ENCODE results near the gene ARHGAP22. TPM values are rescaled to one million over a fixed set of nuclear protein-coding genes. Genes with fewer than 3 reads are reported as not detected.

ARHGAP22 gene
- polyA plus RNA-seq, 1 donor: 1.3 TPM

DNA sequence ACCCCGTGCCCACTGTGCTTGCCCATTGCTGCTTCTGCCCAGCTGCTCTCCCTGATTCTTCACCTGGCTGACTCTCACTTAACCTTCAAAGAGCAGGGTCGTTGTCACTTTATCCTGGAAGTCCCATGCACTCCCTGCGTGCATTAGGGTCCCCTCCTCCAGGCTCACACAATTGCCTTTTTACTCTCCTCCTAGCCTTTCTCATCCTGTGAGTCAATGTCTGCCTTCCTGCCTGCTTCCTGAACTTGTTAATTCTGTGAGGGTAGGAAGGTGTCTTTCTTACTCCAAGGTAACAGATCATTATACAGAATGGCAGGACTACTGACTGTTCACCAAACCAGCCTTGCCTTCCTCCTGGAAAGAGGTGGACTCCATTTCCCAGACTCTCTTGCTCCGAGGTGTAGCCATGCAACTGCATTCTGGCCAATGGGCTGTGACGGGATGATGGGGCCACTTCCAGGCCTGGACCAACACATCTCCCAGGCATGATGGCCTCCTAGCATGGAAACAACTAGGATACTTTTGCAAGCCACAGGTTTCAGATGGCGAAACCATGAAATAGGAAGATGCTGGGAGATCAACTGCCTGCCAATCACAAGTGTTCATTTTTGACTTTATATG is 54.7 kb downstream of the ARHGAP22 start:
- DNase-seq: no peak

DNA sequence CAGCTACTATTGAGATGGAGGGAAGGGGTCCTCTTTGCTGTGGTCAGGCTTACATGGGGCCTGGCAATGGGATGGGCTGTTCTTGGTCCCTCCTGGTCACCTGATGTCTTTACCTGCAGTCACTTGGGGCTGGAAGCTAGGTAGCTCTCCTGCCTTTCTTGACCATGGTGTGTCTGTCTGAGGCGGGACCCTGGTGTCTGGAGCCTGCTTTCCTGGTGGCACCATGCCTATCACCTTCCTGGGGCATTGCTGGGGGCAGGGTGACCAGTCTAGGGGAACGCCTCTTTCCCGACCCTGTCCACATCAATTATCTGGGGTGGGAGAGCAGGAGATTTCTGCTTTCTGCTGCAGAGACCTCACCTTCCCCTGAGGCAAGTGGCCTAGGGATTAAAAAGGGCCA is 55.6 kb downstream of the ARHGAP22 start:
- DNase-seq: no peak

DNA sequence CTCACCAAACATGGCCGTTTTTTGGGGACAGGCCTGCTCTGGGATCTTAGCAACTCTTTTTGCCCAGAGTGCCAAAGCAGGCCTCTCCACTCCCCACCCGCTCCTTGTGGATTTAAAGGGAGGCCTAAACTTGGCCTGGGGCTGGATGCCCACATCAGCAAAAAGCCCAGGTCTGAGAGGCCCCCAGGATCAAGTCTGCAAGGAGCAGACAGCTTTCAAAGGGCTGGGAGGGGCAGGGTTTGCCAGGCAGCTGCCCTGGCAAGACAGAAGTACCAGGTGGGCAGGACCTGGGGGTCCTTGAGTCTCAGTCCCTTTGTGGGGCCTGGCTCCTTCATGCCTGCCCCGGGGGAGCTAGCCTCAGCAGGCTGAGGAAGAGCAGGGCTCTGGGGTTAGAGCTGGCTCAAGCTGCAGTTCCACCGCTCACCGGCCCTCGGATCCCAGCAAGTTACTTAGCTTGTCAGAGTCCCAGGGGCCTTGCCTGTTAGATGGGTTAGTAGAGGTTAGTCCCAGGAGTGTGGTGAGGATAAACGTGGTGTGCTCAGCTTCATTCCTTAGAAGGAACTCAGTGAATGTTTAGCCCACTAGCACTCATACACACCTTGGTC is 56.2 kb downstream of the ARHGAP22 start:
- no peak for DNase-seq

DNA sequence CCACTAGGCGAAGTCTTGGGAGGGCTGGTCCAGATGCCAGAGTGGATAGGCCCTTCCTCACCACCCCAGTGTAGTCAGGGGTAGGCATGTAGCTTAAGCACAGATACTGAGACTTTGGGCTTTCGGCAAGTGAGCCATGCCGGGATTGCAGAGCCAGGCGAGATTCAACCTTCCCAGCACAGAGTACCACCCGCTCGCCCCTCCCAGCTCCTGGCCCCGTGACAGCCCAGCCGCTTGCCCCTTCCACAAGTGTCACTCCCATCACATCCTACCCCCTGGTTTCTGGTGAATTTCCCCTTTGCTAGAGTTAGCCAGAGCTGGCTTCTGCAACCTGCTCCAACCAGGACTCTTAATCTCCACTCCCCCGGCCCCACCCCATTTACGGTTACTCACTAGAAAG is 56.9 kb downstream of the ARHGAP22 start:
- no peak for DNase-seq

DNA sequence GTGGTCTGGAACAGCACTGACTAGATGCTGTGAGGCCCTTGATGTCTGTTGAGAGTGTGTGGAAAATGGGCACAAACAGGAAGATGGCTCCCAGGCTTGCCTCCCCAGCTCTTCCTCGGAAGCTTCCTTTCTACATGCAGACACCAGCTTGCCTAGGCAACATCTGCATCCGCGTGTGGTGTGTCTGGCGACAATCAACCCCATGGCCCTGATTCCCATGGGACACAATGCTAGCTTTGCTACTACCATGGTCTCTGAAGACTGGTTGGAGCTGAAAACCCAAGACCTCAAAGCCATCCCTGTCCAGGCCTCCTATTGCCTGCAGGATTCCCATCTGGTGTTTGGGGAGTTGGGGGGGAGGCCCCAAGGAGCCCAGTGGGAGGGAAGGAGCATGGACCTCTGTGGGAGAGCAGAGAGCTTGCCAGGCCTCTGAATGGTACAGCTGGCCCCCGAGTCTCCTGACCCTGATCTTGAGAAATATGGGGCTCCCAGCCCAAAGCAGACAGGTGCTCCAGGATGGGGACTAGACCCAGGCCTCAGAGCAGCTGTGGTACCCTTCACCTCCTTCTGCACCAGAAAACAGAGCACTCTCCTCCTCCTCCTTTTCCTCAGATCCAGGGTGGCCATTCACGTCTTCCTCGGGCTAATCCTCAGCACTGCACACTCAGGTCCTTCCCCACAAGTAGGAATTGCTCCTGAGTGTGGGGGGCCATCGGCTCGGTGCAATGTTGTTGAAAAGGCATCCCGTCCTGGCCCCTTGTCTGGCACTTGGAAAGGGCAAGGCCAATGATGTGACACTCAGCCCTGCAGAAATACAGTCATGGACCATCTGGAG is 57.6 kb downstream of the ARHGAP22 start:
- DNase-seq: no peak

DNA sequence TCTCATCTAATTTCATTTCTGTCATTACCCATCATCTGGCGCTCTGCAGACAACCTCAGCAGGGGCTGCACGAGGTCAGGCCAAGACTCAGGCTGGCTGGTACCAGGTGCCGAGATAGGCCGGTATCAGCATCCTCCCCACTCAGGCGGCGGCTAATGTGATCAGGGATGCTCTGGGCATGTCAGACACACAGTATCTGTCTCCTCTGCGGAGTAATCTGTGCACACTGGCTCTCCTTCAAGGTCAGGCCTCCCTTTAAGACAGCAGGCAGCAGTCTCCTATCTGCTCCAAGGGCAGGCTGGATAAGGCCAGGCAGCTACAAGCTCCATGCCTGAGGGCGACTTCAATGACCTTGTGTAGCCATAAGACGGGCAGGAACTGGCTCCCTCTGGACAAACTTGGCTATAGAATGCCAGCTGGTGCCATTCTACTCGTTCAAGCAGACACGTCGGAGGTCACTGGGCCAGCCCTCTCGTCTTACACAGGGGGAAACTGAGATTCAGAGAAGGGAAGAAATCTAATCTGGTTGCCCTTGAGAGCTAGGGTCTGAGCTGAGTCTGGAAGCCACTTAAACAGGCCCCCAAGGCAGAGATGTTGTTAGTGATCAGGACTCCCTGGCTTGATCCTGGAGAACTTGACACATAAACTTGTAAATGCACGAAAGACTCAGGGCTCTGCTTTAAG is 59.3 kb downstream of the ARHGAP22 start:
- no peak for DNase-seq

DNA sequence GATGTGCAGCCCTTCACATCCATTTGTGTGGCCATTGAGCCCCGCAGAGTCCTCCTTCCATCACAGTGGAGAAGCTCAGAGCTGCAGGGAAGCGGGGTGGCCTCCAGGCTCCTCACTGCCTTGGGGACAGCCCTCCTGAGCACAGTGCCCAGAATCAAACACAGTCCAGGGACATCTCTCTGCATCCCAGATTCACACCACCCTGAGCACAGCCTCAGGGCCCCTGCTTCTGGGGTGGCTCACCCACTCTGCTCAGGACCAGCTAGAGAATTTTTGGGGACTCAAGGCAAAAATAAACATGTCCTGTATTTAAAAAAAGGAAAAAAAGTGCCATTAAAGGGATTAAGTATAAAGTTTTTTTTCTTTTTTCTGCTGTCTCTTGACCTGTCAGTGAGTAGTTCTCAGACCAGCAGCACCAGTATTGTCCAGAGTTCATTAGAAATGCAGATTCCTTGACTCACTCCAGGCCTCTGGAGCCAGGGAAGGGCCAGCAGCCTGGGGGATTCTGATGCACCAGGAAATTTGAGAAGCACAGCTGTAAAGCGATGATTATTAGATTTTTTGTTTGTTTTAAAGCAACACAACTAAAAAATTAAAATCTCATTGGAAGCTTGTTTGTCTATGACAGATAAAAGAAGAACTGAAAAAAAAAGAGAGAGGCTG is 61.6 kb downstream of the ARHGAP22 start:
- no peak for DNase-seq

DNA sequence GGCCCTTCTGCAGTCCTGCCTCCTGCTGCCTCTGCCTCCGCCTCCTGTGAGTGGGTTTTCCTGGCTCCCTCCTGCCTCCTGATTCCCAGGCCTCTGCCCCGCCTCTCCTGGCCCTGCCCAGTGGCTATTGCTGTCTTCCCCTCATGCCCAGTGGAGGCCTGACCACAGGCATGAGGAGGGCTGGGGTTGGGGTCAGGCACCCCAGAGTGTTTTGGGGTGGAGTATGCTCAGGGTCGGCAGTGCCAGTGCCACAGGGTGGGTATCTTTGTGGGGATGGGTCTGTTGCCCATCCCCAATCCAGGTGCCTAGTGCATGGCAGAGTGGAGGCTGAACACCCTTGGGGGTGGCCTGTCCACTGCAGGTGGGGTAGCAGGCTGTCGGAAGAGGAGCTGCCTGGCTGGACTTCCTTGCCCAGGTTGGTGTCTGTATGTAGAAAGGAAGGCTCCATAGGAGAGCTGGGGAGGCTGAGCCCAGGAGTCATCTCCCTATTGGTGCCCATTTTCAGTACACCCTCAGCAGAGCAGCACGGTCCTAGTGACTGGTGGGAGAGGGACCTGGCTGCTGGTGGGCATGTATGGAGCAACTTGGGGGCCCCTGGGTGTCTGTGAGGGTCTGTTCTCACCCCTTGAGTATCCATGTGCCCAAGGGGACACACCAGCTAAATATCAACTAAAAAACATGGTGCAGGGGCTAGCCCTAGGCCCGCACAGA is 62.2 kb downstream of the ARHGAP22 start:
- DNase-seq: no peak

DNA sequence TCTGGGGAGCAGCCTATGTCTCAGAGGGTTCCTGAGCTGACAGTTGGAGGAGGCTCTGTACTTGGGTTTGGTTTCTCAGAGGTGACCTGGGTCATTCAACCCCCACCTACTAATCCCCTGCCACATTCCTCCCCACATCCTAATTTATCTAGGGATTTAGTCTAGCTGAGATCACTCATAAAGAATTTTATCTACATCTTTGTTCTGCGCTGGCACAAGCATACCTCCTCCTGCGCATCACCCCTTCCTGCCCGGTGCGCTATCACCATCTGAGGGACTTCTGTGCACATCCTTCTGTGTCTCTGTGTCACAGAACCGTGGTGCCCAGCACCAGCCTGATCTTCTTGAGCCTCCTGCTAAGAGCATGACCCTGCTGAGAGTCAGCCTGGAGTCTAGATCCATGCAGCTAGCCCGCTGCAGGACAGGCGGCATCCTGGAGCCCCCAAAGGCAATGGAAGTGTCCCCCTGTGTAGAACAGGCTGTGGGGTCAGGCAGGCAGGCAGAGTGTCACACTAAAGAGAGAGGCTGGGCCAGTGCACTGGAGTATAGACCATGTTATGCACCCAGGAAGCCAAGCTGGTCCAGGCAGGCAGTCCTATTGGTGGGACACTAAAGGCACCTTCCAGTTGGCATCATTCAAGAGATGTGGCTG is 63.6 kb downstream of the ARHGAP22 start:
- DNase-seq: no peak

DNA sequence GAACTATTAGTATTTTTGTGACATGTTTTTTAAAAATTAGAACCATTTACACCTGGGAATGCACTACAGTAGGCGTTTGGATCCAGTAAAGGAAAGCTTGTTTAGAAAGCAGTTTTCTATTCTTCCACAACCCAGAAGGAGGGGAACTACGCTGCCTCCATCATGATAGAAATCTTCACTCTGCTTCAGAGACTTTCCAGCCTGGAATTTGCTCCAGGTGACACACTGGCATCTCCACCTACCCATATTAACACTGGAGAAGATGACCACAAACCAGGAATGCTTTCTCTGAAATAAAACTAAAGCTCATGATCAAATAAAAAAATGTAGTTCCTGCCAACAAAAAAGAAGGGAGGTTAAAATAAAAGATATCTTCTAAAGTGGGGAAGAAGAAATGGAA is 66.3 kb downstream of the ARHGAP22 start:
- DNase-seq: no peak

DNA sequence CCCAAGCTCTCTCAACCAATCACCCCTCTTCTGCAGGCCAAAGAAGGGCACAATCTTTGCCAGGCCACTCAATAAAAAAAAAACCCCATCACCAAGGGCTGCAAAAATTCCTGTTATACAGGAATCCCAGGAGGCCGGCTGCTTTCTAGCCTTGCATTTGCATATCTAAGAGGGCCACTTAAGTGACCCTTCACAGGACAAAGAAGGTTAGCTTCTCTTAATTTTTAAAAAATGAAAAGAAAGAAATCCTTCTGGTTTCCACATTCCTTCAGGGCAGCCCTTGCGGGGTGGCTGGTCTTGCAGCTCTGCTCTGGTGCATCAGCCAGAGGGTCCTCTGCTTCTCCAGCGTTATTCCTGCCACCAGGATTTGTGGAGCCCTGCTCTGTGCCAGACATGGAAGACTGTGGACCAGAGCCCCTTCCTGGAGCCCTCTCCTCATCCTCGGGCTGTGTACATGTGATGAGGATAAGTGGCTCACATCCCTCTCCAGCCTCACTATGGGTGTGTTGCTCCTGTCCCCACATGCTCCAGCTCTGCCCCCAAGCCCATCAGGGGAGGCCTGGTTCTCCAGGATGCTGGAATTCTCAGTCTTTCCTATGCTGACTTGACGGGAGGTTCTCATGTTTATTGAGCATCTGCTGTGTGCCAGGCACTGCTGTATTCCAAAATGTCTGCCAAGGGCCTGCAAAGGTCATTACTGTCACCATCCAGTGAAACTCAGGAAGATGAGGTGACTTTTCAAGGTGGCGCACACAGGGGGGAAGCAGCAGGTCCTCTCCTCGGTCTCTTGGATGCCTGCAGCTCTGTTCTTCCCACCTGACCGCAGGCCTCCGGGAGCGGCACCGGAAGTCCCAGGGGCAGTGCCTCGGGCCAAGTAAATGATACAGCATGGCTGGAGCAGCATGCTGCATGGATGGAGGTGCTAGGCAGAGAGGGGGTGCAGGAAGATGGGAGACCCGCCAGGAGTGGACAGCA is 67.7 kb downstream of the ARHGAP22 start:
- no peak for DNase-seq

DNA sequence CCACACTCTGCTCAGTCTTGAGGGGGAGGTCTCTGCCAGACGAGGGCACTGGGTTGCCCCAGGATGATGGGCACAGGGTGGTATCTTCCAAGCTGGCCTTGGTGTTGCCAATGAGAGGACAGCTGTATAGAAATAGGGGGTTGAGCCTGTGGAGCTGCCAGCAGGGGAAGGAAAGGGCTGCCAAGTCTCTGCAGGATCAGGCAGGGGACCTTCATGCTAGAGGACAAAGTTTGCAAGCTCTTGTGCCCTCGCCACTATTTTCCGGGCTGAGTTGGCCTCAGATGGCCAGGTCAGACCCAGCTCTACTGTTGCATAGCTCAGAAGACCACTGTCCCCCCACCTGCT is 68.7 kb downstream of the ARHGAP22 start:
- DNase-seq: no peak

DNA sequence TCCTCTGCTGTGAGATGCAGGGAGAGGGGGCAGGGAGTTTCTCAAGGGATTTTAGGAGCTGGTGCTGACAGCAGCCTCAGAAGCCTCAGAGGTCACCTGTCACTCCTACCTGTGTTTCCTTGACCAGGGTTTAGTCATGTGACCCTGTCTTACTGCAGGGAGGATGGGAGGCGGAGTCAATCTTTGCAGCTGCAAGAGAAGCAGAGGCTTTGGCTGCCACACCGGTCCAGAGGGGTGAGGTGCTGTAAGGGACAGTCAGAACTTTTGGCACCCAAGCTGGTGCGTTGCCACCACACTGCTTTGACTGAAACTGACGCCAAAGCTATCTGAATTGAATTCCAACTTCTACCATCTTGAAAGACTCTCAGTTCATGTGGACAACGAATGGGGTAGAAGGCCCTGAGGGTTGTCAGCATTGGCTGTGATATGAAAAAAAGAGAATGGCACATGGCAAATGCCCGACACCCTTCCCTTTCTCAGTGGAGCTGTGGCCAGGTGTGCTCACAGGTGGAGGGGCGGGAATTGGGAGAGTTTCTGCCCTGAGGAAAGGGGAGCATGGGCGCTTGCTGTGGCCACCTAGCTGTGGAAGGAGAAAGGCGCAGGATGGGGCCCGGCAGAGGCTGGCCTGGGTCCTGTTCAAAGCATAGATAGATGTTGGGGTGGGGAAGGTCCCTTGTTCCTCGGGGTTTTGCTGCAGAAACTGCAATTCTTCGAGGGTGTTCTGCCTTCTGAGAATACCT is 69.3 kb downstream of the ARHGAP22 start:
- no peak for DNase-seq

DNA sequence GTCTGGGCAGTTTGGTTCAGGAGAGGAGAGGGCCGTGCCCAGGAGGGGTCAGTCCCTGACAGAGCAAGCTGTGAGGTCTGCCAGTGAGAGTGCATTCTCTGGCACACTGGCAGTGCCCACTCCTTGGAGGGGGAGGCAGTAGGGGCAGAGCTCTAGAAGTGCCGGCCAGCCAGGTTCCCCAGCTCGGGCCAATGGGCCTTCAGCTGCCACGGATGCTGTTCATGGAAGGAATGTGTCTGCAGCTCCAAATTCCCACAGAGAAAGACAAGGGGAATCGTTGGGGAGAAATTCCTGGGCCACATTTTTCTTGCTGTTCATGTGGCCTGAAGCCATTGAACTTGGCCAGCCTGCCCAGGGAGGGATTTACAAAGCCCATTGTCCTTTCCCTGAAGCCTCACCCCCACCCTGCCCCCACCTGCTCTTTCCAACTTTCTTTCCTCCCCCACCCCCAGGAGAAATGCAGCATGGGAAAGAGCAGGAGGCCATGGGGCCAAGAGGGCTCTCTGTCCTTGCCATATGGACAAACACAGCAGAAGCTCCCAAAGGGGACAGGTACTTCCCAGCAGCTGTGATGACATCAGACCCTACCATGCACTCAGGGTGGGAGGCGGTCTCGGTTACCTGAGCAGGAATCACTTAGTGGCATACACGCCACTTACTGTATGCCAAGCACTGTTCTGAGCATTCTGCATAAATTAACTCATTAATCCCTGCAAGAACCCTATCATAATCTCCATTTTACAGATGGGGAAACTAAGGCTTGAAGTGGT is 70.7 kb downstream of the ARHGAP22 start:
- peak; percentile 52 for DNase-seq

DNA sequence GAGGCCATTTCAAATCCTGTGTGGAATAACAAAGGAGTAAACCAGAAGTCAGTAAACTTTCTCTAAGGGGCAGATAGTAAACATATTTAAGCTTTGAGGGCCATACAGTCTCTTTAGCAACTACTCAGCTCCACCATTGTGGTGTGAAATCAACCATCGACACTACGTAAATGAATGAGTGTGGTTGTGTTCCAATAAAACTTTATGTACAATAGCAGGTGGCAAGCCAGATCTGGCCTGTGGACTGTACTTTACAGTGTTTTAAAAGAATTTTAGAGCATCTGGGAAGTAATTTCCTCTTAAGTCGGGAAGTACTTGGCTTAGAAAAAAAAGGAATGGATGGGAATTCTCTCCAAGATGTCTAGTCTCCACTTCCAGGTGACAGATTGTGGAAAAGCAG is 71.3 kb downstream of the ARHGAP22 start:
- no peak for DNase-seq

DNA sequence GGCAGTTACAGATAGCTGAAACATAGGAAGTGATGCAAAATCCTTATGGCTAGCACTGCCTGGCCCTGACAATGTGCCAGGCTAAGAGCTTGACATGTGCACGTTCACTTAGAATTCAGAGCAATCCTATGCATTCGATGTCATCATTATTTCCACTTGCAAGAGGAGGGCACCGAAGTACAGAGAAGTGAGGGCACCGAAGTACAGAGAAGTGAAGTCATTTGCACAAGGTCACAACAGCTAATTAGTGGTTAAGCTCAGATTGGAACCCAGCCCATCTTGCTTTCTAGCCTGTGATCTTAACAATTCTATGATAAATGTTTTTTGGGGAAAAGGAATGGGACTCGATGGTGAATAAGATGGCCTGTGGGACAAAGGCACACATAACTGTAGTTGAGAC is 73.4 kb downstream of the ARHGAP22 start:
- DNase-seq: no peak

DNA sequence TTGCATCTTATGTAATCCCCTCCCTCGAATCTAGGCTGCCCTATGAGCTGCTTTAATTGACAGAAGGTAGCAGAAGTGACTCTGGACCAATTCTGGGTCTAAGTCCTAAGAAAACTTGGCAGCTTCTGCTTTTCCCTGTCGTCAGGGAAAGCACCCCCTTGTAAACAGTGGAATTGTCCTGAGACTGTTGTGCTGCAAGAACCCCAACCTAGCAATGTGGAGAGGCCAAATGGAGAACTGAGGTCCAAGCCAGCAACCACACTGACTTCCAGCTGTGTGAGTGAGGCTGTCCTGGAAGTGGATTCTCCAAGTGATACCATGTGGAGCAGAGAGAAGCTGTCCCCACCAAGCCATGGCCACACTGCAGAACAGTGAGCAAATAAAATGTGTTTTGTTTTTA is 75.5 kb downstream of the ARHGAP22 start:
- DNase-seq: no peak

DNA sequence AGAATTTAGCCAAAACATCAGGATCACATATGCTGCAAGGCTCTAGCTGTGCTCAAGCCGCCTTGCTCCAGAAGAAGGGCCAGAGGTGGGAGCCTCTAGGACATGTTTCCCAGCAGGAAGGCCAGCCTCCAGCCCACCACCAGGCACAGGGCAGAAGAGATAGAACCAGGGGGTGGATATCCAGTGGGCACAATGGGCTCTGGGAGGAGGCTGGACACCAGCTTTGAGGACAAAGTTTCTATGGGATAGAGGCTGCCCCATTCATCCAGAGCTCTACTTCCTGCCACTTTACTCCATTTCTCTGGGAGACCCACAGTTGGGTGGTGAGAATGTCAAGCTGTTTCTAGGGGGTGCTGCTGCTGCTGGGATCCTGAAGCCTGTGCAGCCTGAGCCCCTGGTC is 77.1 kb downstream of the ARHGAP22 start:
- DNase-seq: no peak

Measured in hindlimb muscle (tissue), 1 donor.